ENCODE results near the gene PLEKHM3. TPM values are rescaled to one million over a fixed set of nuclear protein-coding genes. Genes with fewer than 3 reads are reported as not detected.

Gene PLEKHM3
- polyA plus RNA-seq, 1 donor (not counting 4 experiments of a cell fraction or from before 2014, with no cell fraction given), result 2.9 TPM

DNA sequence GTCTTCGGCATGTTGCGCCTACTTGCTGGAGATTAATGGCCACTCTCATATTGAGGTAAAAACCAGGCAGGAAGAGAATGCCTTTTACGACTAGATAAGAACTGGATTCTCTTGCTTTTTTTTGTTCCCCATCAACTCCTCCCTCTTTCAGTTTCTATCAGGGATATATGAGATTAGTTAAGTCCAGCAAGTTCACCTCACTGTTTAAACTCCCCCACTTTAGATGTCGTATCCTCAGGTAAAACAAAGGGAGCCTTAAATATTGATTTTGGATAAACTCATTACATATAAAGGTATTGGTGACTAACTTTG, 98.4 kb downstream of the PLEKHM3 start:
- Histone ChIP-seq H2AFZ (ENCODE audit: control insufficient read depth, low read length) (no peak overlapping the region), H3K4me3 (ENCODE audit: control insufficient read depth in 2 of 3, extremely low read depth in 1 of 3, insufficient read depth in 2 of 3, low read depth in 1 of 3, low read length in 3 of 3) (no peak overlapping the region), H3K4me1 (ENCODE audit: control insufficient read depth, extremely low read depth, insufficient read depth, low read length) (no peaks in the 10 kb centered on the region), H3K27me3 (ENCODE audit: control insufficient read depth, extremely low read depth, insufficient read depth, low read length) (no peaks in the 10 kb centered on the region), H3K27ac (ENCODE audit: control insufficient read depth, insufficient read depth, low read length) (no peak overlapping the region), H3K9me1 (ENCODE audit: control insufficient read depth, extremely low read depth, insufficient read depth, low read length) (no peaks in the 10 kb centered on the region), H3K79me2 (ENCODE audit: control insufficient read depth, insufficient read depth, low read length) (no peaks in the 10 kb centered on the region), H3K36me3 (ENCODE audit: control insufficient read depth in 2 of 2, extremely low read depth in 1 of 2, insufficient read depth in 2 of 2, low read length in 2 of 2) (no peaks in the 10 kb centered on the region), H3K4me2 (ENCODE audit: control insufficient read depth, extremely low read depth, insufficient read depth, low read depth, low read length) (no peak overlapping the region), H4K20me1 (ENCODE audit: control insufficient read depth, extremely low read depth, insufficient read depth, low read length) (no peaks in the 10 kb centered on the region), H3K9ac (ENCODE audit: control insufficient read depth, extremely low read depth, insufficient read depth, low read length) (no peak overlapping the region), H3K9me3 (ENCODE audit: control insufficient read depth, low read depth, low read length) (no peaks in the 10 kb centered on the region)
- DNase-seq (ENCODE audit: low read depth, low spot score) (no peak), FAIRE-seq (no peak)
- TF ChIP-seq EZH2 (IDR thresholded peaks at IDR 0.05; ENCODE audit: low read length), result no peak
- TF ChIP-seq, protein P1, sequence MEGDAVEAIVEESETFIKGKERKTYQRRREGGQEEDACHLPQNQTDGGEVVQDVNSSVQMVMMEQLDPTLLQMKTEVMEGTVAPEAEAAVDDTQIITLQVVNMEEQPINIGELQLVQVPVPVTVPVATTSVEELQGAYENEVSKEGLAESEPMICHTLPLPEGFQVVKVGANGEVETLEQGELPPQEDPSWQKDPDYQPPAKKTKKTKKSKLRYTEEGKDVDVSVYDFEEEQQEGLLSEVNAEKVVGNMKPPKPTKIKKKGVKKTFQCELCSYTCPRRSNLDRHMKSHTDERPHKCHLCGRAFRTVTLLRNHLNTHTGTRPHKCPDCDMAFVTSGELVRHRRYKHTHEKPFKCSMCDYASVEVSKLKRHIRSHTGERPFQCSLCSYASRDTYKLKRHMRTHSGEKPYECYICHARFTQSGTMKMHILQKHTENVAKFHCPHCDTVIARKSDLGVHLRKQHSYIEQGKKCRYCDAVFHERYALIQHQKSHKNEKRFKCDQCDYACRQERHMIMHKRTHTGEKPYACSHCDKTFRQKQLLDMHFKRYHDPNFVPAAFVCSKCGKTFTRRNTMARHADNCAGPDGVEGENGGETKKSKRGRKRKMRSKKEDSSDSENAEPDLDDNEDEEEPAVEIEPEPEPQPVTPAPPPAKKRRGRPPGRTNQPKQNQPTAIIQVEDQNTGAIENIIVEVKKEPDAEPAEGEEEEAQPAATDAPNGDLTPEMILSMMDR (optimal IDR thresholded peaks at IDR 0.05 in 1 of 3, IDR thresholded peaks at IDR 0.05 in 1 of 3, conservative IDR thresholded peaks at IDR 0.05 in 1 of 3; ENCODE audit: extremely low read depth in 1 of 3, insufficient read depth in 2 of 3, low read length in 3 of 3), result no peak
- dilution Hi-C loops (cut with MboI; ENCODE audit: extremely low pct_ligation_motif_present, low sequenced_read_pairs), result no loop called here

DNA sequence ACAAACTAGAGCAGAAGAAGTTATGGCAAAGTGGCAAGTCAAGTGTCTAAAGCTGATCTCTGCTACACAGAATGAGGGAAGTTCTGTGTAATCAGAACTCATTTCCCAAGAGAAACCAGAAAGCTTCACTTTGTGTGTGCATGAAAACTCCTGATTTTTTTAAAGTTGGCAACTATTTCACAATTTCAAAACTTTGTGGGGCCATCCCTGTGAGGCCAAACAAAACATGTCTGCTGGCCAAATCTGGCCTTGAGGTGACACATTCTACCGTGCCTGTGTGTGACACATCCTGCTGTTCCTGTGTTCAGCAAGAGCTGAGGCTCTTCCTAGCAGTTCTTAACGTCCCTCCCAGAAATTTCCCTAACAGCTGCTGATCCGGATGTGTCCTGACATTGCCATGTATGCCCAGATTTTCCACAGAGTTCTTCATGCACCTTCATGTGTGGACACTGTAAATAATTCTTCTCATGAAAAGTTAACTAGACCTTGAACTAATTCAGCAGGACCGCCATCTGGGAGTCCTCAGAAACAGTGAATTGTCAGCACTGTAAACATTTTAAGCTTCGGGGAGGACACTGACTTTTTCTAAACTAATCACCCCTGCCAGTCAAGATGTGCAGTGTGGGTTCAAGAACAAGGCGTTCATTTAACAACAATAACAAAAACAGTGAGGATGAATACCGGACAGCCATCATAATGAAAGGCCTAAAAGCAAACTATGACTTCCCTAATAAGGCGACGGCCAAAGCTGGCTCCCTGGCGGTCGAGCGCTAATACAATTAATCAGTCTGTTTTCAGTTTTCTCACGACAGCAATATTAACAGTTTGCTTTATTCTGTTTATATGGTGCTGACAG, 99.0 kb downstream of the PLEKHM3 start:
- no peaks in the 10 kb centered on the region for H3K79me2 ChIP-seq (ENCODE audit: control insufficient read depth, insufficient read depth, low read length)
- DNase-seq (ENCODE audit: low read depth, low spot score) (no peak), FAIRE-seq (no peak)
- H2AFZ ChIP-seq (ENCODE audit: control insufficient read depth, low read length), result no peak overlapping the region
- H3K36me3 ChIP-seq (ENCODE audit: control insufficient read depth in 2 of 2, extremely low read depth in 1 of 2, insufficient read depth in 2 of 2, low read length in 2 of 2), result no peaks in the 10 kb centered on the region
- H3K9me1 ChIP-seq (ENCODE audit: control insufficient read depth, extremely low read depth, insufficient read depth, low read length), result no peaks in the 10 kb centered on the region
- no peaks in the 10 kb centered on the region for H3K9me3 ChIP-seq (ENCODE audit: control insufficient read depth, low read depth, low read length)
- dilution Hi-C loops (cut with MboI; ENCODE audit: extremely low pct_ligation_motif_present, low sequenced_read_pairs), result no loop called here
- no peak overlapping the region for H3K27ac ChIP-seq (ENCODE audit: control insufficient read depth, insufficient read depth, low read length)
- no peaks in the 10 kb centered on the region for H4K20me1 ChIP-seq (ENCODE audit: control insufficient read depth, extremely low read depth, insufficient read depth, low read length)
- H3K4me3 ChIP-seq (ENCODE audit: control insufficient read depth in 2 of 3, extremely low read depth in 1 of 3, insufficient read depth in 2 of 3, low read depth in 1 of 3, low read length in 3 of 3), result no peak overlapping the region
- no peak overlapping the region for H3K4me2 ChIP-seq (ENCODE audit: control insufficient read depth, extremely low read depth, insufficient read depth, low read depth, low read length)
- no peaks in the 10 kb centered on the region for H3K27me3 ChIP-seq (ENCODE audit: control insufficient read depth, extremely low read depth, insufficient read depth, low read length)
- no peaks in the 10 kb centered on the region for H3K4me1 ChIP-seq (ENCODE audit: control insufficient read depth, extremely low read depth, insufficient read depth, low read length)
- no peak overlapping the region for H3K9ac ChIP-seq (ENCODE audit: control insufficient read depth, extremely low read depth, insufficient read depth, low read length)
- TF ChIP-seq, protein P1 (optimal IDR thresholded peaks at IDR 0.05 in 1 of 3, IDR thresholded peaks at IDR 0.05 in 1 of 3, conservative IDR thresholded peaks at IDR 0.05 in 1 of 3; ENCODE audit: extremely low read depth in 1 of 3, insufficient read depth in 2 of 3, low read length in 3 of 3), result no peak
- no peak for TF ChIP-seq EZH2 (IDR thresholded peaks at IDR 0.05; ENCODE audit: low read length)

All from keratinocyte (primary cell).